Chondrocyte (in vitro differentiated cells): ENCODE data around the gene GABBR1. TPM values are rescaled to one million over a fixed set of nuclear protein-coding genes. Genes with fewer than 3 reads are reported as not detected.

ENCODE experiments used
- DNase-seq: peaks from one replicate; pipeline ENCODE4 v3.0.0; 2021; ENCODE audit warnings: mixed read lengths, low spot score
- H3K27ac Mint-ChIP-seq: one replicate; pipeline ENCODE4 v1.8.0; 2021; ENCODE audit warnings: mild to moderate bottlenecking, moderate library complexity, mixed read lengths; ENCODE audit not compliant: unreplicated experiment
- H3K27me3 Mint-ChIP-seq: 2 replicates; pipeline ENCODE4 v1.8.0; 2021; ENCODE audit warnings: low read depth, mixed read lengths
- H3K36me3 Mint-ChIP-seq: 2 replicates; pipeline ENCODE4 v1.8.0; 2021; ENCODE audit warnings: low read depth, mixed read lengths
- H3K4me1 Mint-ChIP-seq: 2 replicates; pipeline ENCODE4 v1.8.0; 2021; ENCODE audit warnings: low read depth, mild to moderate bottlenecking, mixed read lengths
- H3K4me3 Mint-ChIP-seq: one replicate; pipeline ENCODE4 v1.8.0; 2021; ENCODE audit warnings: mild to moderate bottlenecking, moderate library complexity, mixed read lengths; ENCODE audit not compliant: unreplicated experiment
- H3K9me3 Mint-ChIP-seq: 2 replicates; pipeline ENCODE4 v1.8.0; 2021; ENCODE audit warnings: low read depth, mixed read lengths
- CTCF ChIP-seq: fragments of 200-600 bp; sonication (generic); IDR thresholded peaks from 2 replicates; pipeline ENCODE4 v1.5.0; 2021; ENCODE audit warnings: antibody characterized with exemption, mild to moderate bottlenecking, moderate library complexity
- total RNA-seq: library from RNA; stranded (reverse); gene quantifications from 3 replicates; pipeline ENCODE4 v1.2.1, GENCODE V29; 2021

The GABBR1 gene
- total RNA-seq, 1 donor from 2014 or later = 50.7 TPM

GRCh38 chr6:29528988-29529560 lies 103.9 kb downstream of the GABBR1 start:
- no peak for TF ChIP-seq CTCF

GRCh38 chr6:29528300-29528931 lies 104.6 kb downstream of the GABBR1 start:
- no peak overlapping the region for H3K4me3 Mint-ChIP-seq
- H3K9me3 Mint-ChIP-seq = no peaks in the 10 kb centered on the region
- DNase-seq = no peak
- H3K27ac Mint-ChIP-seq = no peak overlapping the region
- peaks cover 5% of the 10 kb centered on the region for H3K27me3 Mint-ChIP-seq
- no peaks in the 10 kb centered on the region for H3K36me3 Mint-ChIP-seq
- TF ChIP-seq CTCF = no peak
- no peaks in the 10 kb centered on the region for H3K4me1 Mint-ChIP-seq

More at GRCh38 chr6:29528988-29529560, 103.9 kb downstream of the GABBR1 start:
- no peaks in the 10 kb centered on the region for H3K9me3 Mint-ChIP-seq
- no peak overlapping the region for H3K4me3 Mint-ChIP-seq
- peak; percentile 90 for DNase-seq
- no peaks in the 10 kb centered on the region for H3K36me3 Mint-ChIP-seq
- peaks cover 5% of the 10 kb centered on the region for H3K27me3 Mint-ChIP-seq
- H3K27ac Mint-ChIP-seq = no peak overlapping the region
- no peaks in the 10 kb centered on the region for H3K4me1 Mint-ChIP-seq

- H3K9me3 Mint-ChIP-seq = no peaks in the 10 kb centered on the region
- no peak overlapping the region for H3K4me3 Mint-ChIP-seq
- no peaks in the 10 kb centered on the region for H3K36me3 Mint-ChIP-seq
- H3K4me1 Mint-ChIP-seq = no peaks in the 10 kb centered on the region
- peaks cover 5% of the 10 kb centered on the region for H3K27me3 Mint-ChIP-seq
- no peak overlapping the region for H3K27ac Mint-ChIP-seq
- peak; percentile 64 for DNase-seq
- TF ChIP-seq CTCF = no peak
These were observed 105.4 kb downstream of the GABBR1 start for GRCh38 chr6:29527564-29527963.

- no peaks in the 10 kb centered on the region for H3K9me3 Mint-ChIP-seq
- H3K27me3 Mint-ChIP-seq = peaks cover 5% of the 10 kb centered on the region
- H3K4me3 Mint-ChIP-seq = no peak overlapping the region
- no peaks in the 10 kb centered on the region for H3K4me1 Mint-ChIP-seq
- no peak overlapping the region for H3K27ac Mint-ChIP-seq
- TF ChIP-seq CTCF = no peak
- no peak for DNase-seq
- no peaks in the 10 kb centered on the region for H3K36me3 Mint-ChIP-seq
These were observed 105.9 kb downstream of the GABBR1 start for GRCh38 chr6:29527126-29527525.

- no peaks in the 10 kb centered on the region for H3K4me1 Mint-ChIP-seq
- peaks cover 5% of the 10 kb centered on the region for H3K27me3 Mint-ChIP-seq
- DNase-seq = no peak
- no peaks in the 10 kb centered on the region for H3K36me3 Mint-ChIP-seq
- H3K4me3 Mint-ChIP-seq = no peak overlapping the region
- no peaks in the 10 kb centered on the region for H3K9me3 Mint-ChIP-seq
- no peak overlapping the region for H3K27ac Mint-ChIP-seq
- no peak for TF ChIP-seq CTCF
These were observed 107.7 kb downstream of the GABBR1 start for GRCh38 chr6:29525311-29525639.
